ENCODE data around the gene ISM1. TPM values are rescaled to one million over a fixed set of nuclear protein-coding genes. Genes with fewer than 3 reads are reported as not detected.
A peak's percentile ranks its signal among the peaks of the same experiment; 100 is the strongest.

ISM1 gene
- total RNA-seq, 1 donor from 2014 or later = not detected

DNA sequence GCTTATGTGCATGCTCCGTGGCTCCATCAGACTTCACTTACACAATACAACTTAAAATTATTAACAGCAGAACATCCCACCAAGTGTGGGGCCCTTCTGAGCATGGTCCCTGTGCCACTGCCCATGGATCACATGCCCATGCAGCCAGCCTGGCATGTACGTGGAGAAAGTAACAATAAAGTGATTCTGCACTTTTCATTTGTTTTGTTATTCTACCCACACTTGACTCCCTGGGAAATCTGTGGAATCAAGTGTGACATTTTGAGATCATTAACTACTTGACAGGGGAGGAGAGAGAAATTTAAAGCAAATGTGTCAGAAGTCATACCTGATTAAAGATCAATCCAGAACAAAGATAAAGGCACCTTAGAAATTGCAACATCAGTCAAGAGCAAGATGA, 112.0 kb downstream of the ISM1 start:
- no peak overlapping the region for H3K4me3 ChIP-seq (ENCODE audit: low read depth, low read length)
- no peaks in the 10 kb centered on the region for H3K27me3 ChIP-seq (ENCODE audit: control insufficient read depth, insufficient read depth, low read length)
- H3K36me3 ChIP-seq (ENCODE audit: control insufficient read depth, insufficient read depth, low read length) = no peaks in the 10 kb centered on the region
- FAIRE-seq (no peak), DNase-seq (ENCODE audit: low read depth) (no peak)
- TF ChIP-seq, protein P1, sequence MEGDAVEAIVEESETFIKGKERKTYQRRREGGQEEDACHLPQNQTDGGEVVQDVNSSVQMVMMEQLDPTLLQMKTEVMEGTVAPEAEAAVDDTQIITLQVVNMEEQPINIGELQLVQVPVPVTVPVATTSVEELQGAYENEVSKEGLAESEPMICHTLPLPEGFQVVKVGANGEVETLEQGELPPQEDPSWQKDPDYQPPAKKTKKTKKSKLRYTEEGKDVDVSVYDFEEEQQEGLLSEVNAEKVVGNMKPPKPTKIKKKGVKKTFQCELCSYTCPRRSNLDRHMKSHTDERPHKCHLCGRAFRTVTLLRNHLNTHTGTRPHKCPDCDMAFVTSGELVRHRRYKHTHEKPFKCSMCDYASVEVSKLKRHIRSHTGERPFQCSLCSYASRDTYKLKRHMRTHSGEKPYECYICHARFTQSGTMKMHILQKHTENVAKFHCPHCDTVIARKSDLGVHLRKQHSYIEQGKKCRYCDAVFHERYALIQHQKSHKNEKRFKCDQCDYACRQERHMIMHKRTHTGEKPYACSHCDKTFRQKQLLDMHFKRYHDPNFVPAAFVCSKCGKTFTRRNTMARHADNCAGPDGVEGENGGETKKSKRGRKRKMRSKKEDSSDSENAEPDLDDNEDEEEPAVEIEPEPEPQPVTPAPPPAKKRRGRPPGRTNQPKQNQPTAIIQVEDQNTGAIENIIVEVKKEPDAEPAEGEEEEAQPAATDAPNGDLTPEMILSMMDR (IDR thresholded peaks at IDR 0.05; ENCODE audit: insufficient read depth, low read length, severe bottlenecking) = no peak

DNA sequence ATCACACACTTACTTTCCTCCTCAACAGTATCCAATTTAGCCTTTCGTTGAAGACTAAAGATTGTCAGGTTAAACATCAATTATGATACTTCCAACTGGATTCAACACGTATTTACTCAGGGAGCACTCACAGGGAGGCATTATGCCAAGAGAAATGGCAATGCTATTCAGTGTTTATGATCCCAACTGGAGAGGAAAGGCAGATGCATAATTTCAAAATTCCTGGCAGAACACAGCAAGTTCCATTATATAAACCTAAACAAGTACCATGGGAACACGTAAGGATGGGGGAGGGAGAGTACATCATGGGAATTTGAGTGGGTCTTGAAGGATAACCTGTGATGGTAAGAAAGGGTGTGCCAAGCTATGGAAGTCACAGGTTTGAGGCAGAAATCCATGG, 112.7 kb downstream of the ISM1 start:
- FAIRE-seq (no peak), DNase-seq (ENCODE audit: low read depth) (no peak)
- TF ChIP-seq, protein P1 (IDR thresholded peaks at IDR 0.05; ENCODE audit: insufficient read depth, low read length, severe bottlenecking) = no peak
- H3K4me3 ChIP-seq (ENCODE audit: low read depth, low read length) = no peak overlapping the region
- H3K27me3 ChIP-seq (ENCODE audit: control insufficient read depth, insufficient read depth, low read length) = no peaks in the 10 kb centered on the region
- no peaks in the 10 kb centered on the region for H3K36me3 ChIP-seq (ENCODE audit: control insufficient read depth, insufficient read depth, low read length)

DNA sequence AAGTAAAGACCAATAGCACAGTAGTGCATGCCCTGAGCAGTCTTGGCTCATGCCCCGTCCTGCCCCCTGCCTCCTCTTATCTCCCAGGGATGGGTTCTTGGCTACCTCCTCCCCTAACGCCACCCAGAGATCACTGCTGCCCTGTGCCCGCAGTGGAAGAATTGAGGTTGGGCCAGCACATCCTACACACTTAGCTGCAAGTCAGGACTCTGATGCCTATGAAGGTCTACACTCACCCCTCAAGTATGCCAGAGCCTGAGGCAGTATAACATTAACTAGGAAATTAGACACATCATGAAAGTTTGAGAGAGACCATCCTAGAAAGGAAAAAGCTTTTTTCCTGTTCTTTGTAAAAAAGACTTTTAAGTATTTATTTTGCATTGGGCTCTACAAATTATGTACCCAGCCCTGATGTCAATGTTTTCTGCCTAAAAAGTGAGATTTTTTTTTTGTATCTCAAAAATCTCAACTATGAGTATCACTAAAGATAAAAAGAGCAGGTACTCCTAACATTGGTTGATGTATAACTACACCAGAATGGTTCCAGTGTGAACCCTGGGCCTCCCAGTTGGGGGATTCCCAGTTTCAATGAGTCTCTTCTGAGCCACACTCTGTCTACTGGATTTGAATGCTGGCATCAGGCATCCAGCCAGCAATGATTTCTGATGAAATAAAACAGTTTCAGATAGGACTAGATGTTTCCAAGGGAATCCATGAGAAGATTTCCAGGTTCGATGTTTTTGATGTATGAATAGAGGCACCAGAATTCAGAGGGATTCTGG, 115.4 kb downstream of the ISM1 start:
- H3K4me3 ChIP-seq (ENCODE audit: low read depth, low read length) = no peak overlapping the region
- no peaks in the 10 kb centered on the region for H3K36me3 ChIP-seq (ENCODE audit: control insufficient read depth, insufficient read depth, low read length)
- TF ChIP-seq, protein P1 (IDR thresholded peaks at IDR 0.05; ENCODE audit: insufficient read depth, low read length, severe bottlenecking) = no peak
- DNase-seq (ENCODE audit: low read depth) (peak; percentile 88), FAIRE-seq (no peak)
- no peaks in the 10 kb centered on the region for H3K27me3 ChIP-seq (ENCODE audit: control insufficient read depth, insufficient read depth, low read length)

DNA sequence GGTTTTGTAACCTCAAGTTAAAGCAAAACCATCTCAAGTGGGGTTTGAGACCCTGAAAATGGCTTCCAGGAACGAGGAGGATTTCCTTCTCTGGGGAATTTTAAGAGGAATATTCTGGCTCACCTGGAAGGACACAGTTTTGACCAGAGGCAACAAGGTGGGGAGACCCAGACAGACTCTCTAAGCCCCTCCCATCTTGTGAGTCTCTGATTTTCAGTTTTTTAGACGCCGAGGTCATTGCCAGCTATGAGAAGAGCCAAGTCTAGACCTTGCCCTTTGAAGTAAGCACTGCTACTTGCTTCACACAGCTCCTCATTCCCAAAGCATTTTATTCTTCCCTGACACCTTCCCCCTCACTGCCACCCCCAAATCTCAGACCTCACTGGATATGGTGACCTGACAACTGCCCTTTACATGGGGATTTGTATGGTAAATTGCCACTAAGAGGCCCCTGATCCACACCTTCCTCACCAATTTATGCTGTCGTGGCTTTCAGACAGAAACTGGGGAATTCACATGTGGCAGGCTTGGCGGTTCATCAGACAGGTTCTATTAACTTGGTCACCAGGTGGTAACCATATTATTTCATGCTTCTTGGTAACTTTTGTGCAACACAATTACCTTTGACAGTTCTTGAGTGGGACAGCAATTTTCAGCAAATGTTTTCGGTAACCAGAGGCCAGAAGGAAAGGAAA, 116.2 kb downstream of the ISM1 start:
- Histone ChIP-seq H3K36me3 (ENCODE audit: control insufficient read depth, insufficient read depth, low read length) (no peaks in the 10 kb centered on the region), H3K27me3 (ENCODE audit: control insufficient read depth, insufficient read depth, low read length) (no peaks in the 10 kb centered on the region), H3K4me3 (ENCODE audit: low read depth, low read length) (no peak overlapping the region)
- TF ChIP-seq, protein P1 (IDR thresholded peaks at IDR 0.05; ENCODE audit: insufficient read depth, low read length, severe bottlenecking) = no peak
- FAIRE-seq = peak; percentile 18
- DNase-seq (ENCODE audit: low read depth) = no peak

DNA sequence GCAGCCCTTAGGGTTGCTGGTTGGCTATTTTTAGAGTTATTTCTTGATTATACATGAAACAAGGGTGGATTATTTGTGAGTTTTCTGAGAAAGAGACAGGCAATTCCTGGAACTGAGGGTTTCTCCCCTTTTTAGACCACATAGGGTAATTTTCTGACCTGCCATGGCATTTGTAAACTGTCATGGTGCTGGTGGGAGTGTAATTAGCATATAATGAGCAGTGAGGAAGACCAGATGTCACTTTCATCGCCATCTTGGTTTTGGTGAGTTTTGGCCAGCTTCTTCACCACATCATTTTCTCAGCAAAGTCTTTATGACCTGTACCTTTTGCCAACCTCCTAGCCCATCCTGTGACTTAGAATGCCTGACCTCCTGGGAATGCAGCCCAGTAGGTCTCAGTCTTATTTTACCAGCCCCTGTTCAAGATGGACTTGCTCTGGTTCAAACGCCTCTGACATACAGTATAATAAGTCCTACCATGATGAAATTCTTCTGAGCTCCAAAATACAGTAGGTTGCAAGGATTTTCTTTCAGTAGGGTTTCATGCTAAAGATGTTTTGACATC, 117.1 kb downstream of the ISM1 start:
- DNase-seq (ENCODE audit: low read depth) (no peak), FAIRE-seq (no peak)
- no peaks in the 10 kb centered on the region for H3K27me3 ChIP-seq (ENCODE audit: control insufficient read depth, insufficient read depth, low read length)
- TF ChIP-seq, protein P1 (IDR thresholded peaks at IDR 0.05; ENCODE audit: insufficient read depth, low read length, severe bottlenecking) = no peak
- H3K4me3 ChIP-seq (ENCODE audit: low read depth, low read length) = no peak overlapping the region
- H3K36me3 ChIP-seq (ENCODE audit: control insufficient read depth, insufficient read depth, low read length) = no peaks in the 10 kb centered on the region

Measured in bronchial epithelial cell (primary cell).